Lower leg skin (tissue), 3 donors: Measurements from ENCODE around the gene FUBP1.

ENCODE experiments used
- CTCF ChIP-seq, 3 donors: fragments of 450-650 bp; IDR thresholded peaks; one replicate each; pipeline ENCODE4 v1.5.1; 2016; ENCODE audit warnings: antibody characterized with exemption in 3 of 3, mild to moderate bottlenecking in 3 of 3, moderate library complexity in 2 of 3
- POLR2A ChIP-seq, 2 donors: fragments of 450-650 bp; IDR thresholded peaks; one replicate each; pipeline ENCODE4 v1.6.1; 2016 to 2017; ENCODE audit warnings: antibody characterized with exemption in 2 of 2, mild to moderate bottlenecking in 1 of 2, moderate library complexity in 1 of 2

- TF ChIP-seq CTCF (IDR thresholded peaks at IDR 0.05), result no peak
- no peak for TF ChIP-seq POLR2A (IDR thresholded peaks at IDR 0.05)
Measured at GRCh38 chr1:77990629-77991204, 11.8 kb upstream of the FUBP1 start.
